ENCODE measurements around the gene VTI1A.

VTI1A gene

DNA sequence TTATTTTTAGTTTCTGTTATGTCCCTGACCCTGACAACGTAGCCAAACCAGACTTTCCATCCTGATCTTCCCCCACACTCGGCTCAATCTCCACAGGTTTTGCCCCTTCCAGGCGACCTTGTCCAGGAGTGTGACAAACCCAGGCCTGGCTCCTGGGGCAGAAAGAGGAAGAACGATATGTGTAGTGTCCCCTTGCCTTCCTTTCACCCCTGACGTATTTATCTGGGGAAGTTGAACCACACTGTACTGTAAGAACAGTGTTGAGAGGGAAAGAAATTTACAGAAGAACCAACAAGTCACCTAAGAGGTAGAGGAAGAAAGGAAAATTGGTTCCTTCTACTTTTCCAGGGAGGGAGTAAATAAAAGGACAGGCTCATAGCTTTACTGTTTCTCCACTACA is 158.0 kb downstream of the VTI1A start:
- DNase-seq: no peak

DNA sequence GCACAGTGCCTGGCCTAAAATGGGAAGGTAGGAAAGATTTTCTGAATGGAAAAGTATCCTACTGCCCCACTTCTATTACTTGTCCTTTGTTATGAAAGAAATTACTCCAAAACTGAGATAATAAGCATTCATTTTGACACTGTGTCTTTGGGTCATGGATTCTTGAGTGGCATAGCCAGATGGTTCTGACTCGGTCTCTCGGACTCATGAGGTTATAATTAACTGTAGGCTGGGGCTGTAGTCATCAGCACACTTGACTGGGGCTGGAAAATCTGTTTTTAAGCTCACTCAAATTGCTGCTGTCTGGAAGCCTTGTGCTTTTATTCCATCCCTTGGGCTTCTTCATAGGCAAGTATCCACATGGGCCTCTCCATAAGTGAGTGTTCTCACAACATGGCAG is 160.5 kb downstream of the VTI1A start:
- in situ Hi-C loops (cut with HindIII; ENCODE audit: low pct_ligation_motif_present, low pct_unique_long_range_greater_than_20kb, low sequenced_read_pairs): no loop called here
- no peak for DNase-seq

More for the DNA sequence above, 158.0 kb downstream of the VTI1A start:
- in situ Hi-C loops (cut with HindIII; ENCODE audit: low pct_ligation_motif_present, low pct_unique_long_range_greater_than_20kb, low sequenced_read_pairs): no loop called here

DNA sequence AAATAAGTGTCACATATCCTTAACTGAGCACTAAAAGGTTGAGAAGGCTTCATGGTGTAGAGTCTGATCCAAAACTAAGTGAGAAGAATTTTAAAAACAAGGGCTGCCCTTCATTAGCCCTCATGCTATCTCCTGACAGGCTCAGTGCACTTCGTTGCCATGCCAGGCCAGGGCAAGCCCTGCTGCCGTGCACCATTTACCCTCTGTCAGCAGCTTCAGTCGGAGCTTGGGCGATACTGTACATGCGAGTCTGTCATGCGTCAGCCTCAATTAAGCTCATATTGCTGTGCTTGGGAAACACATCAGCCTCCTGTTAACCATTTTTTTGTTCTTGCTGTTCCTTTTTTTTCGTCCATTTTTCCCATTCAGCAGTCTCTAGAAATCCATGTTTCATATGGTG is 166.6 kb downstream of the VTI1A start:
- DNase-seq: no peak
- in situ Hi-C loops (cut with HindIII; ENCODE audit: low pct_ligation_motif_present, low pct_unique_long_range_greater_than_20kb, low sequenced_read_pairs): no loop called here

DNA sequence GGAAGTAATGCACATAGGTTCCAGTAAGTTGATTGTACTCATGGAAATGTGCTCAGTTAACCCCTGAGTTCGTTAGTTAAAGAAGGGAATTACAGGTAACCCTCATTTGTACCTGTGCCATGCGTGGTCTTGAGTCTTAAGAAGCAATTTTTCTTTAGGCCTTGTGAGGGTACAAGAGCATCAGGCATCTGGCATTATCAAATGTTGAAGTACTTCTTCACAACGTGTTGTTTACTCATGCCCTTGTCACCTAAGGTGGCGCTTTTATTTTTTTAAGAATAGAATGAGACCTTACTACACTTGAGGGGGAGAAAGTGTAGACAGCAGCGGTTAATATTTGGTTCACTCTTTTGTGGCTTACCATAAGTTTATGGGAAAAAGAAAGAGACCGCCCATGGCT is 167.1 kb downstream of the VTI1A start:
- in situ Hi-C loops (cut with HindIII; ENCODE audit: low pct_ligation_motif_present, low pct_unique_long_range_greater_than_20kb, low sequenced_read_pairs): no loop called here

GRCh38 chr10:112614586-112614985 is 167.6 kb downstream of the VTI1A start:
- in situ Hi-C loops (cut with HindIII; ENCODE audit: low pct_ligation_motif_present, low pct_unique_long_range_greater_than_20kb, low sequenced_read_pairs): no loop called here
- DNase-seq: no peak

More for the DNA sequence above, 167.1 kb downstream of the VTI1A start:
- no peak for DNase-seq

GRCh38 chr10:112615269-112615668 is 168.3 kb downstream of the VTI1A start:
- in situ Hi-C loops (cut with HindIII; ENCODE audit: low pct_ligation_motif_present, low pct_unique_long_range_greater_than_20kb, low sequenced_read_pairs): no loop called here
- DNase-seq: no peak

DNA sequence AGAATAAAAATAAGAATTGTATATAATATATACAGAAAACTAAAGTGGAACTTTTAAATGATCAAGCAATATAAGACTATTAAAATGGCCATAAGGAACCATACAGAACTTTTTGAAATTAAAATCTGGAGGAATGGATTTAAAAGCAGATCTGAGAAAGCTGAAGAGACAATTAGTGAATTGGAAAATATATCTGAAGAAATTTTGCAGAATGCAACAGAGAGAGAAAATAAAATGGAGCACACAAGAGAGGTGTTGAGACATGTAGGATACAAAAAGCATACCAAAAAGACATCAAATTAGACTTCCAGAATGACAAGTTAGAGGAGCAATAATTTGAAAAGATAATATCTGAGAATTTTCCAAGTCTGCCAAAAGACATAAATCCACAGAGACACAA is 169.6 kb downstream of the VTI1A start:
- in situ Hi-C loops (cut with HindIII; ENCODE audit: low pct_ligation_motif_present, low pct_unique_long_range_greater_than_20kb, low sequenced_read_pairs): no loop called here
- DNase-seq: no peak

- DNase-seq: no peak
- in situ Hi-C loops (cut with HindIII; ENCODE audit: low pct_ligation_motif_present, low pct_unique_long_range_greater_than_20kb, low sequenced_read_pairs): no loop called here
Measured at GRCh38 chr10:112618814-112619213, 171.8 kb downstream of the VTI1A start.

- DNase-seq: no peak
- in situ Hi-C loops (cut with HindIII; ENCODE audit: low pct_ligation_motif_present, low pct_unique_long_range_greater_than_20kb, low sequenced_read_pairs): no loop called here
Measured at GRCh38 chr10:112619556-112619955, 172.5 kb downstream of the VTI1A start.

DNA sequence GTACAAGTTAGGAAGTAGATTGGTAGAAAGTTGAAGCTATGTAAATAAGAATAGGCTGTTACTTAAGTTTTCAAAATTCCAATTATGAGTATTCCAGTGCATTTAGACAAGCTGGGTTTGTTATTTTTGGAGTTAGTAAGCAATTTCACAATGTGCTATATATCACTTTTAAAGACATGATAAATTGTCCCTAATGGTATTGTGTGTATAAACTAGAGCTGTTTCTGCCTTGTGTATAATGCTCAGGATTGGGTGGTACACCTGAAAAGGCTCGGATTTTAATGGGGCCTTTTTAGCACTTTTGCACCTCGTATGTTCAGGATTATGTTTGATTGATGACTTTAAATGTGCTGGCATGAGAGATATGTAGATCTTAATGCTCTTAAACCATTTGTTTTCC is 175.8 kb downstream of the VTI1A start:
- in situ Hi-C loops (cut with HindIII; ENCODE audit: low pct_ligation_motif_present, low pct_unique_long_range_greater_than_20kb, low sequenced_read_pairs): no loop called here
- no peak for DNase-seq

- no peak for DNase-seq
- in situ Hi-C loops (cut with HindIII; ENCODE audit: low pct_ligation_motif_present, low pct_unique_long_range_greater_than_20kb, low sequenced_read_pairs): no loop called here
Measured at GRCh38 chr10:112624546-112625048, 177.6 kb downstream of the VTI1A start.

- in situ Hi-C loops (cut with HindIII; ENCODE audit: low pct_ligation_motif_present, low pct_unique_long_range_greater_than_20kb, low sequenced_read_pairs): no loop called here
- no peak for DNase-seq
Measured at GRCh38 chr10:112628951-112629609, 182.1 kb downstream of the VTI1A start.

DNA sequence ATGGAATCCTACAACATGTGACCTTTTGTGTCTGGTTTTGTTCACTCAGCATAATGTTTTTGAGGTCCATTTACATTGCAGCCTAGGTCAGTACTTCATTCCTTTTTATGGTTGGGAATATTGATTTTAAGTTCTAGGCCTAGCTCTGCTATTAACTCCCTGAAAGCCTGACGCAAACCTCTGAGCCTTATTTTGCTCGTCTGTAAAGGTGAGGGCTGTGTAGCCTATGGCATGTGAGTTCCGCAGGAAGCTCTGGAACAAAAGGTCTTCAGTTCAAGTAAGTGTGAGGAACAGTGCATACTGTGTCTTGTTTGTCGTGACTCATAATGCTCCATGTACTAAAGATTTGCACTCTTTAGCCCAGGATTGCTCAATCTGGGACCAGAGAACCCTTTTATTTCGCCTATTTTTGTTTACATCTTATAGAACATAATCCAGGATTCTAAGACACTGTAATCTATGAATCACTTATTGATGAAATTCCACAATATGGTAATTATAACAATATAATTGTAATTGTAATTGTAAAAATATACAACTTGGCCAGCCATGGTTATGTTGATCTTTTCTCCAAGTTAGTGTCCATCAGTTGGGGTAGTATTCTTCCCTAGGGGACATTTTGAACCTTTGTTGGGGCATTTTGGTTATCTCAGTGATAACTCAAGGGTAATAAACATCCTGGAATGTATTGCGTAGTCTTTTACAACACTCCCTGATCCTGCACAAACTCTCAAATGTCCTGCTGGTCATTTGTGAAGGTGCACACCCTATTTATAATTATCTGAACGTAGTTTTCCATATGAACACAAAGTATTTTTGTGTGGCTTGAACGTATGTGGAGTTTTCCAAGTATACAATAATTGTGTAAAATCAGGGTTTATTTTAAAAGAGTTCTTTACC is 184.7 kb downstream of the VTI1A start:
- DNase-seq: no peak
- in situ Hi-C loops (cut with HindIII; ENCODE audit: low pct_ligation_motif_present, low pct_unique_long_range_greater_than_20kb, low sequenced_read_pairs): no loop called here

GRCh38 chr10:112634096-112634830 is 187.2 kb downstream of the VTI1A start:
- DNase-seq: no peak
- in situ Hi-C loops (cut with HindIII; ENCODE audit: low pct_ligation_motif_present, low pct_unique_long_range_greater_than_20kb, low sequenced_read_pairs): no loop called here

DNA sequence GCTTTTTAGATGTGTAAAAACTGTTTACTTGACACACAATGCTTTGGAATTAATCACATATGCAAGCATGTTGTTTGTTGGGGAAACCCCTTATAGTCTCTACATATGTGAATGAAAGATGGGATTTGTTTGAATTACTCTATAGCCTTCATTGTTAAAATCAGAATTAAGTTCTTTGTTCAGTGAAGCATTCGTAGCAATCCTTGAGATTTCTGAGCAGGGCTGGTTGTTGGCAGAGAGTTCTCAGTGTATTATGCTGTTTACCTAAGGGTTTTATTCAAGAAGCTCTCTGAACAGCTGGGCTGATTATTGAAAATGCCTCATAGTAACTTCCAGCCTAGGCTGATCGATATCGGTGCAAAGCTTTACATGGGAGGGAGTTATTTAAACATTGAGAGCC is 190.9 kb downstream of the VTI1A start:
- in situ Hi-C loops (cut with HindIII; ENCODE audit: low pct_ligation_motif_present, low pct_unique_long_range_greater_than_20kb, low sequenced_read_pairs): no loop called here
- no peak for DNase-seq

DNA sequence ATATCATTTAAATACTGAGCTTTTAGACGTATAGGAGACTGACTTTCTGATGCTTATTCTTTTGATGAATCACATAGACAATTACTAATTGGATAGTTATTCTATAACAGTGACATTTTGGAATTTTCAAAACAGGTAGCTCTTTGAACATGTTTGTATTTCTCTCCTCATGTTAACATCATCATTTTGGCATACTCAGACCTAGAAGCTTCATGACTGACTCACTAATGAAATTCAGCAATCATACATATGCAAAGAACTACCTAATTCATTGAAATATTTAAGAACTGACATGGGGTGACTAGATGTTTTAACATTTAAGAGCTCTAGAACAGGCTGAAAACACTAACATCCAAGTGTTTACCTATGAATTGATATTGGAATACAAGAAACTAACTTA is 192.3 kb downstream of the VTI1A start:
- no peak for DNase-seq
- in situ Hi-C loops (cut with HindIII; ENCODE audit: low pct_ligation_motif_present, low pct_unique_long_range_greater_than_20kb, low sequenced_read_pairs): no loop called here

- in situ Hi-C loops (cut with HindIII; ENCODE audit: low pct_ligation_motif_present, low pct_unique_long_range_greater_than_20kb, low sequenced_read_pairs): no loop called here
- DNase-seq: no peak
Measured at GRCh38 chr10:112640638-112641037, 193.6 kb downstream of the VTI1A start.

DNA sequence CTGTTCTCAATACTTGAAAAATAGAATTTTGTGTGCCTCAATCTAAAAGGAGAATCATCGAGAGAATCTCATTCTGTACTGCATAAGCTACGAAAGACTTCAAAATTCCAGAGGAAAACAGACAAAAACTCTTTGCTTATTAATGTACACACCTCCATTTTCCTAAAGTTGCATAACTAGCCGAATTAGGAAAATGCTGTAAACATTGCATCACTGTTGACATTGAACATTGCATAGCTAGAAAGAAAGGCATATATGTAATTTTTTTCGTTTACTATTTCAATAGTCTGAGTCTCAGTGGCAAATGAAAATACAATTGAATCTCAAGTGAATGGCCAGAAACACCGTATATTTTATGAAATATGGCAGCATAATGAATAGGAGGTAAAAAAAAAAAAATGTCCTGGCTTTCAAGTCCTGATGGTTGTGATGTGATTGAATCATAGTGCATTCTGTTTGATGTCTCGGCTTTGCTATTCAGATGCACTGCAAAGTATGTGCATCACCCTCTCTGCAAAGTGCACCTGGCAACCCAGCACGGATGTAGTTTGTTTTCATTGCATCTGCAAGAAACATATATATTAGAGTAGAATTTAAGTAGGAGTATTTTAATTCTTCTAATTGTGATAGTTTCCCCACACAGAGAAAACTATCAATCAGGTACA is 196.7 kb downstream of the VTI1A start:
- in situ Hi-C loops (cut with HindIII; ENCODE audit: low pct_ligation_motif_present, low pct_unique_long_range_greater_than_20kb, low sequenced_read_pairs): no loop called here
- no peak for DNase-seq

GRCh38 chr10:112644265-112644645 is 197.2 kb downstream of the VTI1A start:
- no peak for DNase-seq
- in situ Hi-C loops (cut with HindIII; ENCODE audit: low pct_ligation_motif_present, low pct_unique_long_range_greater_than_20kb, low sequenced_read_pairs): no loop called here

Measured in ACHN (cell line).